GM23248 (cell line): ENCODE data around the gene NOL6. TPM values are rescaled to one million over a fixed set of nuclear protein-coding genes. Genes with fewer than 3 reads are reported as not detected.
"Not testable (repeated sequence)": the region's sequence is repeated elsewhere in the genome, so short reads cannot be mapped to it uniquely, and the experiment has no call there.

Source experiments
- DNase-seq: peaks from one replicate; pipeline ENCODE4 v3.0.0-alpha.2; 2015
- H2AFZ ChIP-seq: fragments of 200-600 bp; sonication (generic); 2 replicates; pipeline ENCODE4 v1.6.1; 2016; ENCODE audit warnings: antibody characterized with exemption
- H3F3A ChIP-seq: fragments of 200-600 bp; sonication (generic); 2 replicates; pipeline ENCODE4 v1.6.1; 2016; ENCODE audit warnings: mild to moderate bottlenecking, antibody characterized with exemption, mixed run types; ENCODE audit not compliant: insufficient read depth
- H3K27ac ChIP-seq: fragments of 200-600 bp; sonication (generic); 2 replicates; pipeline ENCODE4 v1.5.1; 2016; ENCODE audit warnings: mild to moderate bottlenecking
- H3K27me3 ChIP-seq: fragments of 200-600 bp; sonication (generic); replicated peaks from 2 replicates; pipeline ENCODE4 v1.6.1; 2016; ENCODE audit warnings: mild to moderate bottlenecking; ENCODE audit not compliant: insufficient read depth
- H3K36me3 ChIP-seq: fragments of 200-600 bp; sonication (generic); 2 replicates; pipeline ENCODE4 v1.6.1; 2016; ENCODE audit warnings: low read depth, mild to moderate bottlenecking
- H3K4me1 ChIP-seq: fragments of 200-600 bp; sonication (generic); 2 replicates; pipeline ENCODE4 v1.6.1; 2016; ENCODE audit warnings: mild to moderate bottlenecking; ENCODE audit not compliant: insufficient read depth
- H3K4me2 ChIP-seq: fragments of 200-600 bp; sonication (generic); one replicate; pipeline ENCODE4 v1.6.1; 2016; ENCODE audit warnings: mild to moderate bottlenecking; ENCODE audit not compliant: unreplicated experiment
- H3K4me3 ChIP-seq: fragments of 200-600 bp; sonication (generic); 2 replicates; pipeline ENCODE4 v1.5.1; 2016; ENCODE audit warnings: mild to moderate bottlenecking
- H3K79me2 ChIP-seq: fragments of 200-600 bp; sonication (generic); 2 replicates; pipeline ENCODE4 v1.6.1; 2016; ENCODE audit warnings: mild to moderate bottlenecking; ENCODE audit not compliant: insufficient read depth
- H3K9ac ChIP-seq: fragments of 200-600 bp; sonication (generic); 2 replicates; pipeline ENCODE4 v1.6.1; 2016; ENCODE audit warnings: mild to moderate bottlenecking
- H3K9me2 ChIP-seq: fragments of 200-600 bp; sonication (generic); 2 replicates; pipeline ENCODE4 v1.6.1; 2016; ENCODE audit warnings: mixed run types, mild to moderate bottlenecking, moderate library complexity; ENCODE audit not compliant: insufficient read depth
- H3K9me3 ChIP-seq: fragments of 200-600 bp; sonication (generic); one replicate; pipeline ENCODE4 v1.6.1; 2017; ENCODE audit warnings: low read depth
- H4K20me1 ChIP-seq: fragments of 200-600 bp; sonication (generic); 2 replicates; pipeline ENCODE4 v1.6.0; 2016; ENCODE audit not compliant: insufficient read depth
- EZH2 ChIP-seq: fragments of 200-600 bp; sonication (generic); IDR thresholded peaks from 2 replicates; pipeline ENCODE4 v1.6.1; 2018; ENCODE audit warnings: antibody characterized with exemption, mild to moderate bottlenecking; ENCODE audit not compliant: insufficient read depth, poor library complexity, severe bottlenecking
- EZH2phosphoT487 ChIP-seq: fragments of 200-600 bp; sonication (generic); IDR thresholded peaks from 2 replicates; pipeline ENCODE4 v1.6.1; 2018; ENCODE audit warnings: antibody characterized with exemption, moderate library complexity, mild to moderate bottlenecking, low read depth; ENCODE audit not compliant: insufficient read depth
- WGBS, 2 experiments: methylation state at CpG; one replicate each; pipeline ENCODE4 v1.1.6; 2015 to 2017; ENCODE audit warnings: low lambda C conversion rate in 2 of 2, low coverage in 1 of 2; ENCODE audit errors: missing lambda C conversion rate in 2 of 2; 5-methylcytosine and 5-hydroxymethylcytosine counted together
- in situ Hi-C: fragments of 300-500 bp; cut with MboI; formaldehyde crosslinking; loops from 2 replicates; pipeline ENCODE4 v1.15.0; 2020
- polyA plus RNA-seq: library from polyadenylated mRNA; unstranded; fragments of >200 nt; fragmentation: Nextera tagmentation; extraction: Ambion mirVana; gene quantifications from 2 replicates; pipeline ENCODE4 v1.2.1, GENCODE V29; 2016
- total RNA-seq: library from RNA; depleted of rRNA; stranded (reverse); fragments of >200 nt; shearing (Covaris generic); gene quantifications from 2 replicates; pipeline ENCODE4 v1.2.3, GENCODE V29; 2014

The NOL6 gene
- total and polyA plus RNA-seq, 2 experiments from 2014 or later, result 18.0 to 31.2 TPM

- WGBS, 2 experiments, result 3 to 6% methylated on average over 2 of the region's 2 CpGs
- H3F3A ChIP-seq, result peaks cover 22% of the 10 kb centered on the region
- no peaks in the 10 kb centered on the region for H3K79me2 ChIP-seq
- no peaks in the 10 kb centered on the region for H3K36me3 ChIP-seq
- H3K4me2 ChIP-seq, result peak overlapping the region; percentile 46
- no peak for TF ChIP-seq EZH2
- TF ChIP-seq EZH2phosphoT487, result 0 out of 2 replicates have a peak, but pooled peaks have one; percentile 38
- no peak overlapping the region for H3K27ac ChIP-seq
- peak; percentile 68 for DNase-seq
- H3K9me3 ChIP-seq, result no peaks in the 10 kb centered on the region
- H3K4me3 ChIP-seq, result peak overlapping the region; percentile 0; the same call in 1 of the 2 replicates
- H2AFZ ChIP-seq, result no peak overlapping the region; the same call in 1 of the 2 replicates
- H4K20me1 ChIP-seq, result no peaks in the 10 kb centered on the region
- in situ Hi-C loops, result no loop called here
- no peak overlapping the region for H3K9ac ChIP-seq
- no peaks in the 10 kb centered on the region for H3K9me2 ChIP-seq
- no peaks in the 10 kb centered on the region for H3K27me3 ChIP-seq
- H3K4me1 ChIP-seq, result peaks cover 19% of the 10 kb centered on the region
Observed at GRCh38 chr9:33489066-33489465, 15.3 kb upstream of the NOL6 start.

GRCh38 chr9:33485312-33485711 lies 11.6 kb upstream of the NOL6 start:
- H3K4me2 ChIP-seq, H3K27ac ChIP-seq, H3K27me3 ChIP-seq, in situ Hi-C loops, H4K20me1 ChIP-seq, H3K4me3 ChIP-seq, DNase-seq, H3K36me3 ChIP-seq, H3K79me2 ChIP-seq, H3K9me3 ChIP-seq, H3K9me2 ChIP-seq, H2AFZ ChIP-seq, H3K9ac ChIP-seq: not testable (repeated sequence)
- Histone ChIP-seq H3K4me1 (peaks cover 15% of the 10 kb centered on the region), H3F3A (peaks cover 19% of the 10 kb centered on the region)

- no peak overlapping the region for H2AFZ ChIP-seq
- H3K9me3 ChIP-seq, result no peaks in the 10 kb centered on the region
- H3K4me2 ChIP-seq, result no peak overlapping the region
- H3K27me3 ChIP-seq, result no peaks in the 10 kb centered on the region
- H4K20me1 ChIP-seq, result no peaks in the 10 kb centered on the region
- H3F3A ChIP-seq, result no peaks in the 10 kb centered on the region
- in situ Hi-C loops, result no loop called here
- no peaks in the 10 kb centered on the region for H3K36me3 ChIP-seq
- DNase-seq, result no peak
- H3K4me3 ChIP-seq, result no peak overlapping the region
- TF ChIP-seq EZH2phosphoT487 (no peak), EZH2 (no peak)
- no peaks in the 10 kb centered on the region for H3K79me2 ChIP-seq
- no peaks in the 10 kb centered on the region for H3K4me1 ChIP-seq
- no peaks in the 10 kb centered on the region for H3K9me2 ChIP-seq
- no peak overlapping the region for H3K9ac ChIP-seq
- 88 to 89% methylated on average over 6 of the region's 6 CpGs for WGBS, 2 experiments
- no peak overlapping the region for H3K27ac ChIP-seq
Observed at GRCh38 chr9:33480976-33481375, 7.3 kb upstream of the NOL6 start.

GRCh38 chr9:33480106-33480505 lies 6.4 kb upstream of the NOL6 start:
- 75 to 82% methylated on average over 2 of the region's 2 CpGs for WGBS, 2 experiments
- H2AFZ ChIP-seq, result no peak overlapping the region
- DNase-seq, result no peak
- H3K4me1 ChIP-seq, result no peaks in the 10 kb centered on the region
- TF ChIP-seq EZH2phosphoT487 (no peak), EZH2 (no peak)
- H4K20me1 ChIP-seq, result no peaks in the 10 kb centered on the region
- in situ Hi-C loops, result no loop called here
- H3K9me3 ChIP-seq, result no peaks in the 10 kb centered on the region
- no peak overlapping the region for H3K4me2 ChIP-seq
- H3K36me3 ChIP-seq, result no peaks in the 10 kb centered on the region
- no peak overlapping the region for H3K9ac ChIP-seq
- no peak overlapping the region for H3K4me3 ChIP-seq
- H3F3A ChIP-seq, result no peaks in the 10 kb centered on the region
- no peaks in the 10 kb centered on the region for H3K79me2 ChIP-seq
- H3K27ac ChIP-seq, result no peak overlapping the region
- no peaks in the 10 kb centered on the region for H3K9me2 ChIP-seq
- H3K27me3 ChIP-seq, result no peaks in the 10 kb centered on the region

- H2AFZ ChIP-seq, result no peak overlapping the region
- H4K20me1 ChIP-seq, result no peaks in the 10 kb centered on the region
- H3K9me2 ChIP-seq, result no peaks in the 10 kb centered on the region
- no peak for TF ChIP-seq EZH2phosphoT487
- no peak for TF ChIP-seq EZH2
- H3K27ac ChIP-seq, result no peak overlapping the region
- DNase-seq, result no peak
- no peak overlapping the region for H3K9ac ChIP-seq
- H3F3A ChIP-seq, result no peaks in the 10 kb centered on the region
- H3K4me2 ChIP-seq, result no peak overlapping the region
- no peaks in the 10 kb centered on the region for H3K9me3 ChIP-seq
- H3K36me3 ChIP-seq, result no peaks in the 10 kb centered on the region; the same call in 1 of the 2 replicates
- 98% methylated on average over 10 of the region's 10 CpGs for WGBS, 2 experiments
- no peaks in the 10 kb centered on the region for H3K27me3 ChIP-seq
- peaks cover 16% of the 10 kb centered on the region; the same call in 1 of the 2 replicates for H3K4me1 ChIP-seq
- peaks cover 27% of the 10 kb centered on the region for H3K79me2 ChIP-seq
- in situ Hi-C loops, result no loop called here
- H3K4me3 ChIP-seq, result no peak overlapping the region
Observed at GRCh38 chr9:33476503-33476902, 2.8 kb upstream of the NOL6 start.
